Ovary (tissue), 9 donors: ENCODE data around the gene CADM2. TPM values are rescaled to one million over a fixed set of nuclear protein-coding genes. Genes with fewer than 3 reads are reported as not detected.

Experiments used
- DNase-seq, 5 donors: peaks; one replicate each; pipeline ENCODE4 v3.0.0-alpha.2; 2019 to 2020
- H3K27ac ChIP-seq, 2 donors: fragments of 200-600 bp; one replicate each; pipeline versions ENCODE4 v1.5.1 to v1.8.0; 2019 to 2022
- H3K27me3 ChIP-seq: fragments of 200-600 bp; one replicate; pipeline ENCODE4 v1.8.0; 2022
- H3K36me3 ChIP-seq: fragments of 200-600 bp; sonication (generic); one replicate; pipeline ENCODE4 v1.5.1; 2019
- H3K4me1 ChIP-seq: one replicate; pipeline ENCODE4 v1.8.1; 2013; ENCODE audit warnings: mild to moderate bottlenecking, moderate library complexity; ENCODE audit not compliant: insufficient read depth
- H3K4me3 ChIP-seq: fragments of 200-600 bp; sonication (generic); one replicate; pipeline ENCODE4 v1.5.1; 2017
- H3K9me3 ChIP-seq, 2 donors: fragments of 200-600 bp in 1 of 2; sonication (generic) in 1 of 2; one replicate each; pipeline versions ENCODE4 v1.5.1 to v1.8.1; 2013 to 2019; ENCODE audit warnings: mild to moderate bottlenecking in 1 of 2, moderate library complexity in 1 of 2
- CTCF ChIP-seq, 3 donors: fragments of 450-650 bp in 2 of 3; fragments of 200-600 bp in 1 of 3; IDR thresholded peaks; one replicate each; pipeline versions ENCODE4 v1.5.1 to v1.8.0; 2016 to 2022; ENCODE audit warnings: antibody characterized with exemption in 3 of 3, mild to moderate bottlenecking in 1 of 3
- EP300 ChIP-seq: sonication (generic); formaldehyde crosslinking; IDR thresholded peaks from one replicate; pipeline ENCODE4 v1.6.1; 2017; ENCODE audit warnings: antibody characterized with exemption
- POLR2A ChIP-seq: fragments of 450-650 bp; IDR thresholded peaks from one replicate; pipeline ENCODE4 v1.6.1; 2017; ENCODE audit warnings: antibody characterized with exemption, mild to moderate bottlenecking, moderate library complexity
- WGBS, 3 donors: extraction: QIAGEN DNeasy Blood & Tissue Kit in 1 of 3; methylation state at CpG; one replicate each; pipeline versions ENCODE4 v1.1.5 to v1.1.7; 2013 to 2017; 5-methylcytosine and 5-hydroxymethylcytosine counted together
- intact Hi-C, 4 donors: fragments of 100-400 bp; cut with DNase I; formaldehyde crosslinking; loops; one replicate each; pipeline versions ENCODE4 v1.11.0 to v1.15.1; 2022 to 2023
- polyA plus RNA-seq, 2 donors: library from polyadenylated mRNA; stranded (reverse); fragments of 200-250 nt in 1 of 2; fragments of 350-450 nt in 1 of 2; fragmentation: Illumina TruSeq in 1 of 2; extraction: RNeasy Lipid Tissue Mini Kit (QIAGEN cat#74804) in 1 of 2; gene quantifications; one replicate each; pipeline ENCODE4 v1.2.3, GENCODE V29; 2013 to 2014
- total RNA-seq, 7 donors: library from RNA; depleted of rRNA in 2 of 7; stranded (reverse); fragments of >200 nt in 2 of 7; fragmentation: NEBNext Ultra II Directional in 3 of 7; extraction: Animal tissue kit (Norgen Biotek cat#: 25700) in 3 of 7; gene quantifications; one replicate each; pipeline versions ENCODE4 v1.1.0 to v1.2.4, GENCODE V29; 2016 to 2023
- donor health status: DM: no; HTN: no; CAD: no; lungs with moderate emphysema.
- donor health status: DM: no; HTN: no; CAD: no.
- donor health status: Bipolar disorder and iron deficiency.
- donor health status: DM: yes; HTN: yes; CAD: no.
- donor health status: DM: no; HTN: no; CAD: no.
- donor health status: DM: yes; HTN: yes; CAD: no.

CADM2 gene
- total and polyA plus RNA-seq, 9 donors = 0.20 to 1.9 (median 0.69) TPM

- DNase-seq = no peak
- H3K36me3 ChIP-seq = no peaks in the 10 kb centered on the region
- no peak for TF ChIP-seq CTCF (IDR thresholded peaks at IDR 0.05)
- no peak for TF ChIP-seq EP300
- no peak for TF ChIP-seq POLR2A
- H3K9me3 ChIP-seq = no peaks in the 10 kb centered on the region
- H3K4me1 ChIP-seq = no peaks in the 10 kb centered on the region
- intact Hi-C loops = no loop called here
- no peak overlapping the region for H3K4me3 ChIP-seq
- no peaks in the 10 kb centered on the region for H3K27me3 ChIP-seq
- WGBS, 3 donors = 1 to 5% (median 1%) methylated on average over 3 of the region's 3 CpGs
- H3K27ac ChIP-seq = no peak overlapping the region
These were observed 21.2 kb downstream of the CADM2 start for GRCh38 chr3:84980011-84980410.

DNA sequence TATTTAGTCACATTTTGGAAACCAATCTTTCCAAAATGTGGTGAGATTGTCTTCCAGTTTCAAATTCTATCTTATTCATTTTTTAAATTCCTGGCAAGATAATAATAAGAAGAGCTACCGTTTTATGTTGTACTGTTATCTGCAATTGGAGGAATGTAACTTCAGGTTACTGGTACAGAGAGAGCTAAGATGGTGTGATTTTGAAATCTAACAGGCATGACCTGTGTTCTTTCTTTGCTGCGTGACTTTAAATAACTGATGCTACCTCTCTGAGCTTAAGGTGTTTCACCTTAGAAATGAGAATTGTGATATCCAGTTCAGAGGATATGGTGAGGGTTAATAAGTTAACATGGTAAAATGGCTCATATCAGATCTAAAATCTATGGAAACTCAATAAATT is 21.7 kb downstream of the CADM2 start:
- no peaks in the 10 kb centered on the region for H3K36me3 ChIP-seq
- no peak for DNase-seq
- WGBS, 3 donors = 39 to 57% (median 42%) methylated on average over 2 of the region's 2 CpGs
- TF ChIP-seq CTCF (IDR thresholded peaks at IDR 0.05) (no peak), POLR2A (no peak), EP300 (no peak)
- no peak overlapping the region for H3K4me3 ChIP-seq
- H3K27ac ChIP-seq = no peak overlapping the region
- H3K9me3 ChIP-seq = no peaks in the 10 kb centered on the region
- intact Hi-C loops = no loop called here
- no peaks in the 10 kb centered on the region for H3K27me3 ChIP-seq
- no peaks in the 10 kb centered on the region for H3K4me1 ChIP-seq

- WGBS, 3 donors = 86 to 91% (median 89%) methylated on average over 3 of the region's 3 CpGs
- Histone ChIP-seq H3K36me3 (no peaks in the 10 kb centered on the region), H3K27me3 (no peaks in the 10 kb centered on the region), H3K4me1 (no peaks in the 10 kb centered on the region), H3K4me3 (no peak overlapping the region), H3K9me3 (no peaks in the 10 kb centered on the region), H3K27ac (no peak overlapping the region)
- TF ChIP-seq POLR2A (no peak), EP300 (no peak), CTCF (IDR thresholded peaks at IDR 0.05) (no peak)
- DNase-seq = no peak
- intact Hi-C loops = no loop called here
These were observed 24.7 kb downstream of the CADM2 start for GRCh38 chr3:84983490-84983889.

DNA sequence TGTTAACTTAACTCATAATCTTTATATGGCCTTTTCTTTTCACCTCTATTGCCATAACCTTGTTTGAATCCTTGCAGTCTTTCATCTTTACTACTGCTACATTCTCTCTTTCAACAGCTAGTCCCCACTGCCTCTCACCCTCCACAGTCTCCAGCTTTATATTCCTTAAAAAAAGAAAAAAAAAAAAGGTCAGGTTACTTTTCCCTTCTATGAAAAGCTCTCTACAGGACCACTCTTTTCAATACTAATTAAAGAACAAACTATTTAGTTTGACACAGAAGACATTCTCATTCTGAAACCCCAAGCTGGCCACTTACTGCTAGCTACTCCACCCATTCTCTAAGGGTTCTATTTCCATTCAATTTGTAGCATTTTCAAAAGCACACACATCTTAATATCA is 25.6 kb downstream of the CADM2 start:
- H3K27me3 ChIP-seq = no peaks in the 10 kb centered on the region
- H3K4me1 ChIP-seq = no peaks in the 10 kb centered on the region
- no peaks in the 10 kb centered on the region for H3K36me3 ChIP-seq
- intact Hi-C loops = no loop called here
- H3K4me3 ChIP-seq = no peak overlapping the region
- no peak for TF ChIP-seq POLR2A
- no peak for TF ChIP-seq EP300
- TF ChIP-seq CTCF (IDR thresholded peaks at IDR 0.05) = no peak
- no peak overlapping the region for H3K27ac ChIP-seq
- no peak for DNase-seq
- H3K9me3 ChIP-seq = no peaks in the 10 kb centered on the region

GRCh38 chr3:84985795-84986194 is 27.0 kb downstream of the CADM2 start:
- WGBS, 3 donors = 83 to 85% (median 84%) methylated on average over 1 of the region's 1 CpG
- no peak for DNase-seq
- no peak overlapping the region for H3K27ac ChIP-seq
- no peak overlapping the region for H3K4me3 ChIP-seq
- intact Hi-C loops = no loop called here
- H3K27me3 ChIP-seq = no peaks in the 10 kb centered on the region
- H3K4me1 ChIP-seq = no peaks in the 10 kb centered on the region
- no peaks in the 10 kb centered on the region for H3K36me3 ChIP-seq
- no peaks in the 10 kb centered on the region for H3K9me3 ChIP-seq
- TF ChIP-seq EP300 = no peak
- TF ChIP-seq CTCF (IDR thresholded peaks at IDR 0.05) = no peak
- no peak for TF ChIP-seq POLR2A
